ENCODE results near the gene NUDC. TPM values are rescaled to one million over a fixed set of nuclear protein-coding genes. Genes with fewer than 3 reads are reported as not detected.

NUDC gene
- total RNA-seq, 1 donor from 2014 or later, result 45.9 TPM

- Histone ChIP-seq H3K4me3 (peak overlapping the region; percentile 39 to 67), H3K4me1 (peaks cover 12% of the 10 kb centered on the region), H3K27ac (no peak overlapping the region), H3K27me3 (peaks cover 10% of the 10 kb centered on the region), H3K36me3 (no peaks in the 10 kb centered on the region), H3K9me3 (no peaks in the 10 kb centered on the region)
- DNase-seq (ENCODE audit: extremely low spot score in 2 of 2), result no peak
- TF ChIP-seq POLR2AphosphoS5 (IDR thresholded peaks at IDR 0.05; ENCODE audit: insufficient read depth in 1 of 2, low read depth in 1 of 2) (no peak), POLR2A (IDR thresholded peaks at IDR 0.05) (no peak), CTCF (IDR thresholded peaks at IDR 0.05) (no peak)
- intact Hi-C loops (cut with DNase I), result no loop called here
Observed at GRCh38 chr1:26960625-26960966, 39.1 kb downstream of the NUDC start.

GRCh38 chr1:26961826-26962225 is 40.3 kb downstream of the NUDC start:
- H3K27ac ChIP-seq, result no peak overlapping the region
- H3K4me1 ChIP-seq, result peaks cover 12% of the 10 kb centered on the region
- peaks cover 10% of the 10 kb centered on the region for H3K27me3 ChIP-seq
- TF ChIP-seq CTCF (IDR thresholded peaks at IDR 0.05) (no peak), POLR2A (IDR thresholded peaks at IDR 0.05) (no peak), POLR2AphosphoS5 (IDR thresholded peaks at IDR 0.05; ENCODE audit: insufficient read depth in 1 of 2, low read depth in 1 of 2) (no peak)
- H3K9me3 ChIP-seq, result no peaks in the 10 kb centered on the region
- no peak for DNase-seq (ENCODE audit: extremely low spot score in 2 of 2)
- H3K4me3 ChIP-seq, result no peak overlapping the region
- intact Hi-C loops (cut with DNase I), result no loop called here
- H3K36me3 ChIP-seq, result no peaks in the 10 kb centered on the region

GRCh38 chr1:26965213-26965612 is 43.7 kb downstream of the NUDC start:
- peaks cover 1% of the 10 kb centered on the region for H3K4me1 ChIP-seq
- TF ChIP-seq POLR2A (IDR thresholded peaks at IDR 0.05) (no peak), POLR2AphosphoS5 (IDR thresholded peaks at IDR 0.05; ENCODE audit: insufficient read depth in 1 of 2, low read depth in 1 of 2) (no peak), CTCF (IDR thresholded peaks at IDR 0.05) (no peak)
- intact Hi-C loops (cut with DNase I), result no loop called here

GRCh38 chr1:26965628-26966027 is 44.1 kb downstream of the NUDC start:
- intact Hi-C loops (cut with DNase I), result no loop called here
- no peak for TF ChIP-seq POLR2AphosphoS5 (IDR thresholded peaks at IDR 0.05; ENCODE audit: insufficient read depth in 1 of 2, low read depth in 1 of 2)
- no peak for TF ChIP-seq POLR2A (IDR thresholded peaks at IDR 0.05)
- no peak for TF ChIP-seq CTCF (IDR thresholded peaks at IDR 0.05)
- Histone ChIP-seq H3K4me1 (no peaks in the 10 kb centered on the region), H3K36me3 (no peaks in the 10 kb centered on the region), H3K4me3 (no peak overlapping the region), H3K9me3 (no peaks in the 10 kb centered on the region), H3K27ac (no peak overlapping the region), H3K27me3 (no peaks in the 10 kb centered on the region)
- no peak for DNase-seq (ENCODE audit: extremely low spot score in 2 of 2)

More at GRCh38 chr1:26965213-26965612, 43.7 kb downstream of the NUDC start:
- Histone ChIP-seq H3K4me3 (no peak overlapping the region), H3K9me3 (no peaks in the 10 kb centered on the region), H3K27ac (no peak overlapping the region), H3K36me3 (no peaks in the 10 kb centered on the region), H3K27me3 (peaks cover under 1% of the 10 kb centered on the region)
- DNase-seq (ENCODE audit: extremely low spot score in 2 of 2), result no peak

GRCh38 chr1:26970810-26971209 is 49.3 kb downstream of the NUDC start:
- Histone ChIP-seq H3K27me3 (no peaks in the 10 kb centered on the region), H3K4me3 (no peak overlapping the region), H3K9me3 (no peaks in the 10 kb centered on the region), H3K36me3 (no peaks in the 10 kb centered on the region), H3K4me1 (no peaks in the 10 kb centered on the region), H3K27ac (no peak overlapping the region)
- no peak for TF ChIP-seq CTCF (IDR thresholded peaks at IDR 0.05)
- TF ChIP-seq POLR2AphosphoS5 (IDR thresholded peaks at IDR 0.05; ENCODE audit: insufficient read depth in 1 of 2, low read depth in 1 of 2), result no peak
- TF ChIP-seq POLR2A (IDR thresholded peaks at IDR 0.05), result no peak
- no peak for DNase-seq (ENCODE audit: extremely low spot score in 2 of 2)
- intact Hi-C loops (cut with DNase I), result no loop called here

Data from vagina (tissue), 2 donors.